Suppressor macrophage treated with lipopolysaccharide for 1 hour (primary cell): ENCODE data around the gene EMX1.
A peak's percentile ranks its signal among the peaks of the same experiment; 100 is the strongest.

Source experiments
- DNase-seq, 3 donors: peaks; one replicate each; pipeline ENCODE4 v3.0.0-alpha.2; 2020 to 2022

Gene EMX1

DNA sequence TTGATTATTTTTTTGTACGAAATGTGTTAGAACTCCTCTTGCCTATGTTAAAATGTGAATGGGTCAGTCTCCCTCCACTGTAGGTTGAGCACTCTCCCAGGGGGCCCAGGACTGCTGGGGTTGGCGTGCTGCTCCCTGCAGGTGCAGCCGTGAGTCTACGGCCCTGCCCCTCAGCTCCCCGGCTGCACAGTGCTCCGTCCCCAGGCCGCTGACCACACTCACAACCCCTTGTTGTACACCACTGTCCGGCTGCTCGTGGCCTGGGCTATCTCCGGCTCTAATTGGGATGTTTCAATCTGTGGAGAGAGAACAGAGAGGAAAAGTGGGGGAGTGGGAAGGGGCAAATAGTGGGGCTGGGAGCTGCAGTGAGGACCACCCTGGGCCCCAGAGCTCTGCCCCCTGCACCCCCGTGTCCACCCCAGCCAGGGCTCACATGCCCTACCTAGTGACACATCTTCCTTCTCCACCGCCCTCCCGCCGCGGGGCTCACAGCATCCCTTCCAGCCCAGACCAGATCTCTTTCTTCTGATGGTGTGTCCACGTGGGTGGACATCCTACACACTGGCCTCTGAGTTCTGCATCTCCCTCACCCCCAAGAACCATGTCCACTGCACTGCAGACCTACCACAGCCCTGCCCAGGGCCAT lies 27.6 kb downstream of the EMX1 start:
- DNase-seq, result no peak

GRCh38 chr2:72945450-72946019 lies 28.2 kb downstream of the EMX1 start:
- no peak for DNase-seq

DNA sequence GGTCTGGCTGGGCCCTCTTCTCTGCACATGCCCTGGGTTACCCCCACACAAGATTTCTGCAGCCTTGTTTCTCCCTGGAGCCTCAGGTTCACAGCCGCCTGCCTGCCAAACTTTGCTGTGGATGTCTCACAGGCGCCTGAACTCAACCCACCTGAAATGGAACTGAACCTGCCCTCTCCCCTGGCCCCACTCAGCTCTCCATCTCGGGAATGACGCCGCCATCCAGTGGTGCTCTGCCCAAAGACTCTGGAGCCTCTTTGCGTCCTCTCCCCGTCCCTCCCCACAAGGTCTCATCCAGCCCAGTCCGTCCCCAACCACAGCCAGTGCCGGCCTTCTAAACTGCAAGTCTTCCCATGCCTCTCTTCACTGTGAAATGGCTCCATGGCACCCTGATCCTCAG lies 29.1 kb downstream of the EMX1 start:
- no peak for DNase-seq

- no peak for DNase-seq
Observed at GRCh38 chr2:72947952-72948830, 30.9 kb downstream of the EMX1 start.

DNA sequence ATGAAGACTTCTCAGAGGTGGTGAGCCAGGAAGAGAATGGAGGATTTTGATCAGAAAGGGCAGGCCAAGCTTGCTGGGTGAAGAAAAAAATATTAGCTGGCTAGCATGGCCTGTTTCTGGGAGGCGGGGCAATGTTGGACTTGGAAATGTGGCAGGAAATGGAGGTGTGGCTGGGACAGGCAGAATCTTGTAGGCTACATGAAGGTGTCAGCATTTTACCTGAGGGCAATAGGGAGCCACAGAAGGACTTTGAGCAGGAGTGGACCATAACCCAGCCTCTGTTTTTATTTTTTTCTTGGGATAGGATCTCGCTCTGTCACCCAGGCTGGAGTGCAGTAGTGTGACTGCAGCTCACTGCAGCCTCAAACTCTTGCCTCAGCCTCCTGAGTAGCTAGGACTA lies 31.7 kb downstream of the EMX1 start:
- DNase-seq, result no peak

- no peak for DNase-seq
Observed at GRCh38 chr2:72949642-72950041, 32.3 kb downstream of the EMX1 start.

- no peak for DNase-seq
Observed at GRCh38 chr2:72950558-72951255, 33.4 kb downstream of the EMX1 start.

GRCh38 chr2:72951303-72952095 lies 34.2 kb downstream of the EMX1 start:
- no peak for DNase-seq

- DNase-seq, result no peak
Observed at GRCh38 chr2:72952110-72952823, 34.9 kb downstream of the EMX1 start.

DNA sequence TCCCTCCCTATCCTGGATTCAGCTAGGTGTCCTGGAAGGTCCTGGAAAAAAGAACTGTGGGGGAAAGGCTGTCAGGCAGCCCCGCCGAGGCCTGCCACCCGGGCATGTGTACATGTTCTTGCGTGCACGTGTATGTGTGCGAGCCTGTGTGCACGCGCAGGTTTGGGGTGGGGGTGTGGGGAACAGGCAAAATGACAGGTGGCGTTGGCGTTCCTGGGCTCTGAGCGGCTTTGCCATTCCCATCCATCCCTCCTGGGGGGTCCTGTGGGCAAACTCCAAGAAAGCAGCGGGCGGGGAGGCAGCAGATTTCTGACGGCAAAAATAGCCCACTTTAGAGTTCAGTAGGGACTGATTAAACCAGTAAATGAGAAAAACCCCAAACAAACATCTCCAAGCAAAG lies 35.6 kb downstream of the EMX1 start:
- no peak for DNase-seq

DNA sequence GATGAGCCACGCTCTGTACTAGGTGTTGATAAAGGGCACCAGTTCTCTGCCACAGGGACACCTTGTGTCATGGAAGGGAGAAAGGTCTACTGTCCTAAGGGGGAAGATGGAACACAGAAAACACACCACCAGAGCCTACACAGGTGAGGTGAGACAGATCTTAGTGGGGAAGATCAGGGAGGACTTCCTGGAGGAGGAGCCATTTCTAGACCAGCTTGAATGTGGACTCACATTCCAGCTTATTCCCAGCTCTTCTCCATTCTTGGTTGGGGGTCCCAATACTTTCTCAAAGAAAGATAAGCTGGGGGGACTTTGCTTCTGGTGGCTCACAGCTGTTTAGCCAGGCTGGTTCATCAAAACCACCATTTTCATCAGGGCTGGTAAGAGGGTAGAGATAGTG lies 36.2 kb downstream of the EMX1 start:
- no peak for DNase-seq

DNA sequence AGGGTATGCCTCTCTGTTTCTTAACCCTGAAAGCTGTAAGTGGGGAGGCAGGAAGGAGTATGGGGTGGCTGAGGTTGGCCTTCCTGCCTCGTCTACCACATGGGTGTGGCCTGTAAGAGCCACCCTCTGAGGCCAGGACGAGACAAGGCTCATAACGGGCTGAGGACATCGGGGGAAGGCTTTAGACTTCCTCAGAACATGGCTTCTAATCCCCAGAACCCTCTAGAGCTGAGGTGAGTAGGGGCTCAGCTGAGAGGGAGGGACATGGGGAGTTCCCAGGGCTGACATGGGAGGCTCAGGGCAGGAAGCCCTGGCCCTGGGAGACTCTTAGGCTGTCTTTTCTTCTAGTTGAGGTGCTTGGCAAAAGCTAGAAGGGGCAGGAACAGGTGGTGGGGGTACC lies 36.7 kb downstream of the EMX1 start:
- no peak for DNase-seq

GRCh38 chr2:72954376-72955227 lies 37.3 kb downstream of the EMX1 start:
- DNase-seq, result no peak

- DNase-seq, result no peak
Observed at GRCh38 chr2:72955228-72956049, 38.1 kb downstream of the EMX1 start.

DNA sequence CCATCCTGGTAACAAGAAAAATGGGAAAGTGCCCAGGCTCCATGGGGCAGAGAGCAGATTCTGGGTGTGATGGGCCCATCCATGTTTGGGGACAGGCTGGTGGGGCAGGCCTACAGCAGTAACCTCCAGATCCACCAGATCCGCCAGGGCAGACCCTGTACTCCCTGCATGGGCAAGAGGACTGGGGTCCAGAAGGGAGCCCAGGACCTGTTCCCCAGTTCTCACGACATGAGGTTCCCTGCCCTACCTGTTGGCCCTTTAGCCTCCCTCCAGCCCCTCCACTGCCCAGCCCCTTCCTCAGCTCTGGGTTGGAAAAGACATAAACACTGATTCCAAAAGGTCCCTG lies 38.7 kb downstream of the EMX1 start:
- DNase-seq, result no peak

- DNase-seq, result peak; percentile 72 to 74 (median 74)
Observed at GRCh38 chr2:72956936-72957335, 39.6 kb downstream of the EMX1 start.

GRCh38 chr2:72958542-72959385 lies 41.4 kb downstream of the EMX1 start:
- DNase-seq, result no peak

DNA sequence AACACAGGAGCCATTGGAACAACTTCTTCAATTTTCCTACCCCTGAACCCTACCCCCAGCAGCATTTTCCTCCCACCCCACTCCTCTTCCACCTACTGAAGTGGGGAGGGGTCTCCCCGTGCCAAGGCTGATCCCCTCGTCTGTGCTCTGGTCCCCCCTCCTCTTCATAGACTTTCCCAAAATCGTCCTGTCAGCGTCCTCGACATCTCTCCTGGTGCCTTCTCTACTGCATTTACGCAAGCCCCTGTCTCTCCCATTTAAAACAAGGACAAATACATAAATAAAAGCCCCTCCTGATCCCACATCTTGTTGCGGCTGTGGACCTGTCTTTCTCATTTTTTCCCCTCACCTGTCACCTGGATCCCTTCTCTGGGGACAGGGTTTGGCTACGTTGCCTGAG lies 42.2 kb downstream of the EMX1 start:
- no peak for DNase-seq
